ENCODE results near the gene SAA4.
"Not testable (repeated sequence)": the region's sequence is repeated elsewhere in the genome, so short reads cannot be mapped to it uniquely, and the experiment has no call there.

The SAA4 gene

GRCh38 chr11:18270102-18270501 lies 33.5 kb upstream of the SAA4 start:
- no peak overlapping the region for H3K4me3 ChIP-seq (ENCODE audit: low read depth, low read length)
- TF ChIP-seq, protein P1, sequence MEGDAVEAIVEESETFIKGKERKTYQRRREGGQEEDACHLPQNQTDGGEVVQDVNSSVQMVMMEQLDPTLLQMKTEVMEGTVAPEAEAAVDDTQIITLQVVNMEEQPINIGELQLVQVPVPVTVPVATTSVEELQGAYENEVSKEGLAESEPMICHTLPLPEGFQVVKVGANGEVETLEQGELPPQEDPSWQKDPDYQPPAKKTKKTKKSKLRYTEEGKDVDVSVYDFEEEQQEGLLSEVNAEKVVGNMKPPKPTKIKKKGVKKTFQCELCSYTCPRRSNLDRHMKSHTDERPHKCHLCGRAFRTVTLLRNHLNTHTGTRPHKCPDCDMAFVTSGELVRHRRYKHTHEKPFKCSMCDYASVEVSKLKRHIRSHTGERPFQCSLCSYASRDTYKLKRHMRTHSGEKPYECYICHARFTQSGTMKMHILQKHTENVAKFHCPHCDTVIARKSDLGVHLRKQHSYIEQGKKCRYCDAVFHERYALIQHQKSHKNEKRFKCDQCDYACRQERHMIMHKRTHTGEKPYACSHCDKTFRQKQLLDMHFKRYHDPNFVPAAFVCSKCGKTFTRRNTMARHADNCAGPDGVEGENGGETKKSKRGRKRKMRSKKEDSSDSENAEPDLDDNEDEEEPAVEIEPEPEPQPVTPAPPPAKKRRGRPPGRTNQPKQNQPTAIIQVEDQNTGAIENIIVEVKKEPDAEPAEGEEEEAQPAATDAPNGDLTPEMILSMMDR (IDR thresholded peaks at IDR 0.05; ENCODE audit: insufficient read depth, low read depth, low read length, missing control alignments), result peak; percentile 2
- no peak for DNase-seq (ENCODE audit: low read depth)

GRCh38 chr11:18269252-18269651 lies 32.6 kb upstream of the SAA4 start:
- H3K4me3 ChIP-seq (ENCODE audit: low read depth, low read length); DNase-seq (ENCODE audit: low read depth): not testable (repeated sequence)

DNA sequence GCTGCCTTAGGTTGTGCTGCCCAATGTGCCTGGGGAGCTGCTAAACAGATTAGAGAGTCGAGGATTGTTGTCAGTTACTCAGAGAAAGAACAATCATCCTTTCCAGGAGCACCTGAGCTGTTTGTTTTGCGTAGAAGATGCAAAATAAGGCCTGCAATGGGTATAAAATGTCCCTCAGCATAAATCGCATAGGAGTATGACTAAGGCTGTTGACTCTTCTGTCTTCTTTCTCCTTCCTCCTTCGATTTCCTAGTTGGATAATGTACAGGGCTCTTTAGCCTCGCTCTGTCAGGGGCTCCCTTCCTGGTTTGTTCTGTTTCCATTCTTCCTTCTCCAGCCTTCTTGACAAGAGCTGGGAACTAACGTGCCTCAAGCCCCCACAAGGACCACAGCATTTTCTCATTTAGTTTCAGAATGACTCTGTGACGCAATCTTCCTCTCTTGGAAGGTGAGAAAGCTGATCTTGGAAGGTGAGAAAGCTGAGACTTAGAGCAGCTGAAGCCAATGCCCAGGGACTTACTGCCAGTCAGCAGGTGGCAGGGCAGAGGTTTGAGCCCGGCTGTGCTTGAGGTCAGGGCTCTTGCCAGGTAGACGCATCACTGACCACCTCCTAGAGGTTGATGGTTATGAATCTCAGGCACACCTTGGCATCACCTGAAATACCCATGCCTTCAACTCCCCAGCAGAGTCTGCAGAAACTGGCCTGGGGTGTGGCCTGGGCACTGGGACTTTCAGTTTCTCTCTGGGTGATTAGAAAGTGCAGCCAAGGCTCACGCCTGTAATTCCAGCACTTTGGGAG lies 30.9 kb upstream of the SAA4 start:
- H3K4me3 ChIP-seq (ENCODE audit: low read depth, low read length), result peak overlapping the region; percentile 40
- DNase-seq (ENCODE audit: low read depth), result peak; percentile 45

DNA sequence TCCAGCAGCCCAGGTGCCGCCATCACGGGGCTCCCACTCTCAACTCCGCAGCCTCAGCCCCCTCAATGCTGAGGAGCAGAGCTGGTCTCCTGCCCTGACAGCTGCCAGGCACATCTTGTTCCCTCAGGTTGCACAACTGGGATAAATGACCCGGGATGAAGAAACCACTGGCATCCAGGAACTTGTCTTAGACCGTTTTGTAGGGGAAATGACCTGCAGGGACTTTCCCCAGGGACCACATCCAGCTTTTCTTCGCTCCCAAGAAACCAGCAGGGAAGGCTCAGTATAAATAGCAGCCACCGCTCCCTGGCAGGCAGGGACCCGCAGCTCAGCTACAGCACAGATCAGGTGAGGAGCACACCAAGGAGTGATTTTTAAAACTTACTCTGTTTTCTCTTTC lies 29.3 kb upstream of the SAA4 start, which contains the start of gene SAA1:
TSS of gene SAA1 (plus strand) at position 316 of the 400 bp plus-strand sequence. CDS start 624 bp downstream, outside the sequence.
- no peak within 1 kb of the TSS for H3K4me3 ChIP-seq (ENCODE audit: low read depth, low read length)
- TF ChIP-seq, protein P1 (IDR thresholded peaks at IDR 0.05; ENCODE audit: insufficient read depth, low read depth, low read length, missing control alignments), result no peak
- DNase-seq (ENCODE audit: low read depth), result no peak

DNA sequence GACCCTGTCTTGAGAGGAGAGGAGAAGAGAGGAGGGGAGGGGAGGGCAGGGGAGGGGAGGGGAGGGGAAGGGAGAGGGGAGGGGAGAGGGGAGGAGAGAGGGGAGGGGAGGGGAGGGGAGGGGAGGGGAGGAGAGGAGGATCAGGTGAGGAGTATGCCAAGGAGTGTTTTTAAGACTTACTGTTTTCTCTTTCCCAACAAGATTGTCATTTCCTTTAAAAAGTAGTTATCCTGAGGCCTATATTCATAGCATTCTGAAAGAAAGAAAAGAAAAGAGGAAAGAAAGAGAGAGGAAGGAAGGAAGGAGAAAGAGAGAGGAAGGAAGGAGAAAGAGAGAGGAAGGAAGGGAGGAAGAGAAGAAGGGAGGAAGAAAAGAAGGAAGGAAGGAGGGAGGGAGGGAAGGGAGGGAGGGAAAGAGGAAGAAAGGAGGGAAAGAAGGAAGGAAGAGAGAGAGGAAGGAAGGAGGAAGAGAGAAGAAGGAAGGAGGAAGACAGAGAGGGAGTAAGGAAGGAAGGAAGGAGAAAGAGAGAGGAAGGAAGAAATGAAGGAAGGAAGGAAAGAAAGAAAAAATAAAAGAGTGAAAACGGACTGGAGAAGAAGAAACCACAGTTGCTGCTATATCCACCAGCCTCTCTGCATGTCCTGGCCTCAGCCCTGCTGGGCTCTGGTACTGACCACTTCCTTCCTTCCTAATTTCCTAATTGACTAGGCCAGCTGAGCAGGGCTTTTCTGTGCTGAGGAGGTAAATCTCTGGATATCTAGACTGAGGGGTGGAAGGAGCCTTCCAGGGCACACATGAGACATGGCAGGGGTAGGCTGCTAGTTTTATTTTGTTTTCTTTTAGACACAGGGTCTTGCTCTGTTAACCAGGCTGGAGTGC lies 28.3 kb upstream of the SAA4 start:
- no peak for DNase-seq (ENCODE audit: low read depth)
- TF ChIP-seq, protein P1 (IDR thresholded peaks at IDR 0.05; ENCODE audit: insufficient read depth, low read depth, low read length, missing control alignments), result no peak
- no peak overlapping the region for H3K4me3 ChIP-seq (ENCODE audit: low read depth, low read length)

DNA sequence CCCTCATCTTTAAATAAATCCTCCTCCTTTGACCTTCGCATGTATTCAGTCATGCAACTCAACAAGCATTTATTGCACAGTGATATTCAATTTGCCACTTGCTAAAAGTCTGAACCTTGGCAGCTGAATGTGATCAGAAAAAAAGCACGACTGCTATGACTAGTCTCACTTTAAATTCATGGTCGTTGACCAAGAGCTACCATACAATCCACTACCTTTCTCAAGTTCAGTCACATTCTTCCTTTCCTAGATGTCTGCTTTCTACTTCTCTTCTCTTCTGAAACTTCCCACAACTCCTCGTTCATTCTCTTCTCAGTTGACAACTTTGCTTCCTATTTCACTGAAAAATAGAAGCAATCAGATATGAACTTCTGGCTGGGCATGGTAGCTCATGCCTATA lies 27.4 kb upstream of the SAA4 start:
- H3K4me3 ChIP-seq (ENCODE audit: low read depth, low read length), result no peak overlapping the region
- peak; percentile 69 for DNase-seq (ENCODE audit: low read depth)
- TF ChIP-seq, protein P1 (IDR thresholded peaks at IDR 0.05; ENCODE audit: insufficient read depth, low read depth, low read length, missing control alignments), result no peak

GRCh38 chr11:18262681-18263350 lies 26.2 kb upstream of the SAA4 start:
- not testable (repeated sequence) for H3K4me3 ChIP-seq (ENCODE audit: low read depth, low read length); DNase-seq (ENCODE audit: low read depth)

GRCh38 chr11:18261721-18262120 lies 25.1 kb upstream of the SAA4 start:
- TF ChIP-seq, protein P1 (IDR thresholded peaks at IDR 0.05; ENCODE audit: insufficient read depth, low read depth, low read length, missing control alignments), result no peak
- DNase-seq (ENCODE audit: low read depth), result no peak
- H3K4me3 ChIP-seq (ENCODE audit: low read depth, low read length), result no peak overlapping the region

Data from GM12865 (cell line).